MM.1S (cell line): ENCODE measurements around the gene NUMA1.

Source experiments
- EZH2phosphoT487 ChIP-seq: fragments of 300-600 bp; sonication (generic); IDR thresholded peaks from 2 replicates; pipeline ENCODE4 v1.6.1; 2018; ENCODE audit warnings: antibody characterized with exemption, low read length
- TF ChIP-seq, protein P1 (sequence below): fragments of 300-600 bp; sonication (generic); IDR thresholded peaks from 2 replicates; pipeline ENCODE4 v1.5.1; 2016; ENCODE audit warnings: antibody characterized with exemption, low read length, mixed read lengths

DNA sequence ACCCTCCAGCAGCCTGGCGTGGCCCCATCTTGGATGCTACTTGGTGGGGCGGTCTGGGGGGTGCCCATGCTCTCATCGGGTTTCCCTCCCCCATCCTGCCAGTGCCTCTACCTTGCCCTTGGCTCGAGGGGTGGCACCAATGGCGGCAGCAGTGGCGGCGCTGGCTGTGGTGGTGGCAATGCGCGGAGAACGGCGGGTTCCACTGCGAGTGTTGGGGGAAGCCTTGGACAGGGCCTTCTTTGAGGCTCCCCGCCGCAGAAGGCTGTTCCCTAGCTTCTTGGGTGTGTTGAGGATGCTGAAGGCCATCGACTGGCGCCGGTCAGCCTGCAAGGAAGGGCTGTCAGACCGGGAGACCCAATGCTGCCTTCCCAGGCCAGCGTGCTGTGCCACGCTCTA is 76.6 kb downstream of the NUMA1 start:
- TF ChIP-seq, protein P1, sequence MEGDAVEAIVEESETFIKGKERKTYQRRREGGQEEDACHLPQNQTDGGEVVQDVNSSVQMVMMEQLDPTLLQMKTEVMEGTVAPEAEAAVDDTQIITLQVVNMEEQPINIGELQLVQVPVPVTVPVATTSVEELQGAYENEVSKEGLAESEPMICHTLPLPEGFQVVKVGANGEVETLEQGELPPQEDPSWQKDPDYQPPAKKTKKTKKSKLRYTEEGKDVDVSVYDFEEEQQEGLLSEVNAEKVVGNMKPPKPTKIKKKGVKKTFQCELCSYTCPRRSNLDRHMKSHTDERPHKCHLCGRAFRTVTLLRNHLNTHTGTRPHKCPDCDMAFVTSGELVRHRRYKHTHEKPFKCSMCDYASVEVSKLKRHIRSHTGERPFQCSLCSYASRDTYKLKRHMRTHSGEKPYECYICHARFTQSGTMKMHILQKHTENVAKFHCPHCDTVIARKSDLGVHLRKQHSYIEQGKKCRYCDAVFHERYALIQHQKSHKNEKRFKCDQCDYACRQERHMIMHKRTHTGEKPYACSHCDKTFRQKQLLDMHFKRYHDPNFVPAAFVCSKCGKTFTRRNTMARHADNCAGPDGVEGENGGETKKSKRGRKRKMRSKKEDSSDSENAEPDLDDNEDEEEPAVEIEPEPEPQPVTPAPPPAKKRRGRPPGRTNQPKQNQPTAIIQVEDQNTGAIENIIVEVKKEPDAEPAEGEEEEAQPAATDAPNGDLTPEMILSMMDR = no peak
- no peak for TF ChIP-seq EZH2phosphoT487
